Smooth muscle cell (in vitro differentiated cells): ENCODE results near the gene WFIKKN2. TPM values are rescaled to one million over a fixed set of nuclear protein-coding genes. Genes with fewer than 3 reads are reported as not detected.

Source experiments
- DNase-seq: peaks from one replicate; lab custom pipeline; 2025; ENCODE audit not compliant: unreplicated experiment; lab: John Stamatoyannopoulos, UW
- H2AFZ ChIP-seq: fragments of 200-600 bp; sonication (generic); 2 replicates; pipeline ENCODE4 v1.6.0; 2016; ENCODE audit warnings: antibody characterized with exemption, low read depth, mild to moderate bottlenecking
- H3F3A ChIP-seq: fragments of 200-600 bp; sonication (generic); 2 replicates; pipeline ENCODE4 v1.6.0; 2017; ENCODE audit warnings: antibody characterized with exemption, low read depth
- H3K27ac ChIP-seq: fragments of 200-600 bp; sonication (generic); 2 replicates; pipeline ENCODE4 v1.5.1; 2016; ENCODE audit warnings: low read depth, mild to moderate bottlenecking
- H3K27me3 ChIP-seq: fragments of 200-600 bp; sonication (generic); 2 replicates; pipeline ENCODE4 v1.6.1; 2016; ENCODE audit warnings: low read depth, mild to moderate bottlenecking
- H3K36me3 ChIP-seq: fragments of 200-600 bp; sonication (generic); 2 replicates; pipeline ENCODE4 v1.5.1; 2016; ENCODE audit warnings: low read depth
- H3K4me1 ChIP-seq: fragments of 200-600 bp; sonication (generic); 2 replicates; pipeline ENCODE4 v1.5.1; 2016; ENCODE audit warnings: low read depth
- H3K4me2 ChIP-seq: fragments of 200-600 bp; sonication (generic); 2 replicates; pipeline ENCODE4 v1.6.0; 2016; ENCODE audit warnings: mild to moderate bottlenecking
- H3K4me3 ChIP-seq: fragments of 200-600 bp; sonication (generic); 2 replicates; pipeline ENCODE4 v1.5.1; 2016; ENCODE audit warnings: mild to moderate bottlenecking
- H3K79me2 ChIP-seq: fragments of 200-600 bp; sonication (generic); 2 replicates; pipeline ENCODE4 v1.6.0; 2016; ENCODE audit warnings: low read depth, mild to moderate bottlenecking
- H3K9ac ChIP-seq: fragments of 200-600 bp; sonication (generic); 2 replicates; pipeline ENCODE4 v1.6.0; 2016; ENCODE audit warnings: low read depth
- H3K9me3 ChIP-seq: fragments of 200-600 bp; sonication (generic); replicated peaks from 2 replicates; pipeline ENCODE4 v1.5.1; 2016; ENCODE audit warnings: low read depth
- H4K20me1 ChIP-seq: fragments of 200-600 bp; sonication (generic); 2 replicates; pipeline ENCODE4 v1.6.0; 2016; ENCODE audit warnings: low read depth
- CTCF ChIP-seq: fragments of 200-600 bp; sonication (generic); IDR thresholded peaks from 2 replicates; pipeline ENCODE4 v1.5.1; 2017; ENCODE audit warnings: borderline replicate concordance, mild to moderate bottlenecking, antibody characterized with exemption; ENCODE audit not compliant: insufficient read depth, poor library complexity, severe bottlenecking
- WGBS: methylation state at CpG from one replicate; pipeline ENCODE4 v1.1.7; 2016; ENCODE audit warnings: low lambda C conversion rate; 5-methylcytosine and 5-hydroxymethylcytosine counted together
- polyA plus RNA-seq: library from polyadenylated mRNA; unstranded; fragments of >200 nt; fragmentation: Nextera tagmentation; extraction: Ambion mirVana; gene quantifications from 2 replicates; pipeline ENCODE4 v1.2.1, GENCODE V29; 2016
- total RNA-seq: library from RNA; depleted of rRNA; stranded (reverse); fragments of >200 nt; gene quantifications from 2 replicates; pipeline ENCODE4 v1.2.3, GENCODE V29; 2014

The WFIKKN2 gene
- total and polyA plus RNA-seq, 2 experiments from 2014 or later, result not detected

DNA sequence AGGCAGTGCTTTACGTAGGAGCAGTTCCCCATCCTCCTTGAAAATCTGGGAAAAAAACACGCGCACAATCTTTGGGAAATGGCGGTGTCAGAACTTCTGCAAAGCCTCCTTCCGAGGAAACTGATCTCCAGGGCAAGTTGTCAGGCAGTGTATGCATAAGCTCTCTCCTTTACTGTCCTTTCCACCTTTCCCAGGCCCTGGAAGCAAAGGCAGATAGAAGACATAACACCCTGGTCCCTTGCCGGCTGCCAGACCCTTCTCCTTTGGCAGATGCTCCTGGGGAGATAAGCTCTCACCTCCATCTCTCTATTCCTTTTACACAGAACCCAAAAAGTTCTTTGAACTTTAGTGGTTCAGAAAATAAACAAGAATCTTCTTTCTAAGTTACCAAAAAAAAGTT, 18.4 kb downstream of the WFIKKN2 start:
- Histone ChIP-seq H3K4me2 (no peak overlapping the region), H3K4me3 (no peak overlapping the region), H3K9ac (no peak overlapping the region), H3F3A (no peaks in the 10 kb centered on the region), H2AFZ (no peak overlapping the region), H4K20me1 (no peaks in the 10 kb centered on the region), H3K9me3 (no peaks in the 10 kb centered on the region), H3K27me3 (no peaks in the 10 kb centered on the region), H3K79me2 (no peaks in the 10 kb centered on the region), H3K36me3 (no peaks in the 10 kb centered on the region), H3K27ac (no peak overlapping the region), H3K4me1 (no peaks in the 10 kb centered on the region)
- TF ChIP-seq CTCF, result no peak
- 88% methylated on average over 6 of the region's 6 CpGs for WGBS
- DNase-seq, result no peak

- H3K4me2 ChIP-seq, result no peak overlapping the region
- H3K4me1 ChIP-seq, result no peaks in the 10 kb centered on the region
- no peaks in the 10 kb centered on the region for H4K20me1 ChIP-seq
- no peak overlapping the region for H2AFZ ChIP-seq
- H3F3A ChIP-seq, result no peaks in the 10 kb centered on the region
- H3K27me3 ChIP-seq, result no peaks in the 10 kb centered on the region
- 97% methylated on average over 6 of the region's 6 CpGs for WGBS
- DNase-seq, result no peak
- no peaks in the 10 kb centered on the region for H3K9me3 ChIP-seq
- H3K27ac ChIP-seq, result no peak overlapping the region
- H3K4me3 ChIP-seq, result no peak overlapping the region
- H3K36me3 ChIP-seq, result no peaks in the 10 kb centered on the region
- no peak for TF ChIP-seq CTCF
- no peak overlapping the region for H3K9ac ChIP-seq
- H3K79me2 ChIP-seq, result no peaks in the 10 kb centered on the region
These were observed 20.4 kb downstream of the WFIKKN2 start for GRCh38 chr17:50855708-50856330.

DNA sequence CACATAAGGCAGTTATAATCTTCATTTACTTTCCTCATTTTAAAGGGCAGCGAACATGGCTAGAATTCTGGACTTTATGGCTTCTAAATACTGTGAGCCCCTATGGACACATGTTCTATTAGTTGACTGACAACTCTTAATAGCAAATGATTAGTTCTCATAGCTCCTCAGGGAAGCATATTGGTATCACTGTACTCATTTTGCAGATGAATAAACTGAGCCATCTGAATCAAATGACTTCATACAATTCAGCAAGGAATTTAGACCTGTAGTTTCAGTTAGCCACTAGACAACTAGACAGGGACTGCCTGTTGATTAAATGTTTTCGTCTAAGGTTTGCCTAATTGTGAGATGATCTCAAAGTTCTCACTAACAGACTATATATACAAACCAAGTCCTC, 21.0 kb downstream of the WFIKKN2 start:
- H4K20me1 ChIP-seq, result peaks cover 1% of the 10 kb centered on the region
- no peak overlapping the region for H3K27ac ChIP-seq
- no peaks in the 10 kb centered on the region for H3K36me3 ChIP-seq
- no peaks in the 10 kb centered on the region for H3K79me2 ChIP-seq
- H3F3A ChIP-seq, result no peaks in the 10 kb centered on the region
- H3K4me1 ChIP-seq, result no peaks in the 10 kb centered on the region
- H3K9me3 ChIP-seq, result no peaks in the 10 kb centered on the region
- H3K27me3 ChIP-seq, result no peaks in the 10 kb centered on the region
- no peak overlapping the region for H3K4me3 ChIP-seq
- H3K4me2 ChIP-seq, result no peak overlapping the region
- 97% methylated on average over 2 of the region's 2 CpGs for WGBS
- H2AFZ ChIP-seq, result no peak overlapping the region
- no peak overlapping the region for H3K9ac ChIP-seq
- DNase-seq, result no peak
- no peak for TF ChIP-seq CTCF
